Measurements from ENCODE around the gene TXNDC15.
"Not testable (repeated sequence)": the region's sequence is repeated elsewhere in the genome, so short reads cannot be mapped to it uniquely, and the experiment has no call there.

Gene TXNDC15

GRCh38 chr5:134893748-134894505 lies 19.8 kb downstream of the TXNDC15 start:
- no peak overlapping the region for H3K4me3 Mint-ChIP-seq

GRCh38 chr5:134902071-134902801 lies 28.1 kb downstream of the TXNDC15 start:
- Mint-ChIP-seq H3K4me1 (ENCODE audit: low read depth) (peaks cover 14% of the 10 kb centered on the region), H3K27ac (peak overlapping the region; percentile 67), H3K9me3 (ENCODE audit: low read depth) (no peaks in the 10 kb centered on the region), H3K4me3 (peak overlapping the region; percentile 58), H3K27me3 (no peaks in the 10 kb centered on the region), H3K36me3 (no peaks in the 10 kb centered on the region)

More at GRCh38 chr5:134893748-134894505, 19.8 kb downstream of the TXNDC15 start:
- Mint-ChIP-seq H3K4me1 (ENCODE audit: low read depth) (peaks cover 5% of the 10 kb centered on the region), H3K9me3 (ENCODE audit: low read depth) (no peaks in the 10 kb centered on the region), H3K27ac (no peak overlapping the region), H3K27me3 (no peaks in the 10 kb centered on the region), H3K36me3 (peaks cover 4% of the 10 kb centered on the region)

- peak within 1 kb of the TSS; percentile 98 for H3K27ac Mint-ChIP-seq
- no peaks in the 10 kb centered on the region for H3K9me3 Mint-ChIP-seq (ENCODE audit: low read depth)
- peaks cover 14% of the 10 kb centered on the region for H3K4me1 Mint-ChIP-seq (ENCODE audit: low read depth)
- H3K27me3 Mint-ChIP-seq: no peaks in the 10 kb centered on the region
- no peaks in the 10 kb centered on the region for H3K36me3 Mint-ChIP-seq
- H3K4me3 Mint-ChIP-seq: peak within 1 kb of the TSS; percentile 96
Observed at GRCh38 chr5:134904610-134905245, 30.6 kb downstream of the TXNDC15 start, which contains the start of gene PCBD2. TSS of gene PCBD2 (plus strand) at chr5:134905131. CDS start at chr5:134905140, 9 bp downstream.

GRCh38 chr5:134905246-134905996 lies 31.2 kb downstream of the TXNDC15 start:
- Mint-ChIP-seq H3K36me3 (no peaks in the 10 kb centered on the region), H3K4me1 (ENCODE audit: low read depth) (peaks cover 16% of the 10 kb centered on the region), H3K27me3 (no peaks in the 10 kb centered on the region), H3K9me3 (ENCODE audit: low read depth) (no peaks in the 10 kb centered on the region), H3K27ac (peak overlapping the region; percentile 98), H3K4me3 (peak overlapping the region; percentile 96)

- peaks cover 13% of the 10 kb centered on the region for H3K4me1 Mint-ChIP-seq (ENCODE audit: low read depth)
- no peaks in the 10 kb centered on the region for H3K27me3 Mint-ChIP-seq
- H3K27ac Mint-ChIP-seq: peak overlapping the region; percentile 50
- peak overlapping the region; percentile 38 for H3K4me3 Mint-ChIP-seq
- no peaks in the 10 kb centered on the region for H3K9me3 Mint-ChIP-seq (ENCODE audit: low read depth)
- no peaks in the 10 kb centered on the region for H3K36me3 Mint-ChIP-seq
Observed at GRCh38 chr5:134906811-134907210, 32.6 kb downstream of the TXNDC15 start.

GRCh38 chr5:134910752-134911151 lies 36.6 kb downstream of the TXNDC15 start:
- H3K27ac Mint-ChIP-seq: not testable (repeated sequence)

GRCh38 chr5:134911285-134912206 lies 37.4 kb downstream of the TXNDC15 start:
- Mint-ChIP-seq H3K27ac (no peak overlapping the region), H3K36me3 (no peaks in the 10 kb centered on the region), H3K4me3 (no peak overlapping the region), H3K4me1 (ENCODE audit: low read depth) (peaks cover 3% of the 10 kb centered on the region), H3K27me3 (no peaks in the 10 kb centered on the region), H3K9me3 (ENCODE audit: low read depth) (no peaks in the 10 kb centered on the region)

More at GRCh38 chr5:134910752-134911151, 36.6 kb downstream of the TXNDC15 start:
- not testable (repeated sequence) for H3K4me1 Mint-ChIP-seq (ENCODE audit: low read depth); H3K27me3 Mint-ChIP-seq; H3K4me3 Mint-ChIP-seq; H3K9me3 Mint-ChIP-seq (ENCODE audit: low read depth); H3K36me3 Mint-ChIP-seq

GRCh38 chr5:134913254-134913653 lies 39.1 kb downstream of the TXNDC15 start:
- no peak overlapping the region for H3K4me3 Mint-ChIP-seq
- peaks cover 3% of the 10 kb centered on the region for H3K4me1 Mint-ChIP-seq (ENCODE audit: low read depth)
- no peaks in the 10 kb centered on the region for H3K9me3 Mint-ChIP-seq (ENCODE audit: low read depth)
- no peaks in the 10 kb centered on the region for H3K27me3 Mint-ChIP-seq
- peaks cover 3% of the 10 kb centered on the region for H3K36me3 Mint-ChIP-seq
- H3K27ac Mint-ChIP-seq: no peak overlapping the region

- H3K4me3 Mint-ChIP-seq: no peak overlapping the region
- no peaks in the 10 kb centered on the region for H3K9me3 Mint-ChIP-seq (ENCODE audit: low read depth)
- H3K27ac Mint-ChIP-seq: no peak overlapping the region
- H3K36me3 Mint-ChIP-seq: peaks cover 3% of the 10 kb centered on the region
- H3K27me3 Mint-ChIP-seq: no peaks in the 10 kb centered on the region
- peaks cover 6% of the 10 kb centered on the region for H3K4me1 Mint-ChIP-seq (ENCODE audit: low read depth)
Observed at GRCh38 chr5:134913795-134914194, 39.6 kb downstream of the TXNDC15 start.

GRCh38 chr5:134917070-134917815 lies 43.1 kb downstream of the TXNDC15 start:
- Mint-ChIP-seq H3K4me1 (ENCODE audit: low read depth) (peaks cover 12% of the 10 kb centered on the region), H3K9me3 (ENCODE audit: low read depth) (no peaks in the 10 kb centered on the region), H3K27me3 (no peaks in the 10 kb centered on the region), H3K36me3 (peaks cover 11% of the 10 kb centered on the region), H3K27ac (no peak overlapping the region), H3K4me3 (no peak overlapping the region)

GRCh38 chr5:134918861-134919260 lies 44.7 kb downstream of the TXNDC15 start:
- Mint-ChIP-seq H3K4me1 (ENCODE audit: low read depth) (peaks cover 12% of the 10 kb centered on the region), H3K27me3 (no peaks in the 10 kb centered on the region), H3K27ac (peak overlapping the region; percentile 5), H3K36me3 (peaks cover 13% of the 10 kb centered on the region), H3K4me3 (no peak overlapping the region), H3K9me3 (ENCODE audit: low read depth) (no peaks in the 10 kb centered on the region)

- no peaks in the 10 kb centered on the region for H3K9me3 Mint-ChIP-seq (ENCODE audit: low read depth)
- H3K27ac Mint-ChIP-seq: peak overlapping the region; percentile 1
- H3K36me3 Mint-ChIP-seq: peaks cover 13% of the 10 kb centered on the region
- no peak overlapping the region for H3K4me3 Mint-ChIP-seq
- H3K27me3 Mint-ChIP-seq: no peaks in the 10 kb centered on the region
- peaks cover 12% of the 10 kb centered on the region for H3K4me1 Mint-ChIP-seq (ENCODE audit: low read depth)
Observed at GRCh38 chr5:134920848-134921575, 46.8 kb downstream of the TXNDC15 start.

GRCh38 chr5:134932508-134932907 lies 58.3 kb downstream of the TXNDC15 start:
- Mint-ChIP-seq H3K27ac (no peak overlapping the region), H3K9me3 (ENCODE audit: low read depth) (no peaks in the 10 kb centered on the region), H3K4me1 (ENCODE audit: low read depth) (no peaks in the 10 kb centered on the region), H3K4me3 (no peak overlapping the region), H3K27me3 (no peaks in the 10 kb centered on the region), H3K36me3 (peaks cover 13% of the 10 kb centered on the region)

All from activated naive CD8-positive, alpha-beta T cell (primary cell).